Suppressor macrophage treated with lipopolysaccharide for 1 hour (primary cell): ENCODE results near the gene ANKRD33B.
A peak's percentile ranks its signal among the peaks of the same experiment; 100 is the strongest.
"Not testable (repeated sequence)": the region's sequence is repeated elsewhere in the genome, so short reads cannot be mapped to it uniquely, and the experiment has no call there.

Source experiments
- DNase-seq, 3 donors: peaks; one replicate each; pipeline ENCODE4 v3.0.0-alpha.2; 2020 to 2022

The ANKRD33B gene

DNA sequence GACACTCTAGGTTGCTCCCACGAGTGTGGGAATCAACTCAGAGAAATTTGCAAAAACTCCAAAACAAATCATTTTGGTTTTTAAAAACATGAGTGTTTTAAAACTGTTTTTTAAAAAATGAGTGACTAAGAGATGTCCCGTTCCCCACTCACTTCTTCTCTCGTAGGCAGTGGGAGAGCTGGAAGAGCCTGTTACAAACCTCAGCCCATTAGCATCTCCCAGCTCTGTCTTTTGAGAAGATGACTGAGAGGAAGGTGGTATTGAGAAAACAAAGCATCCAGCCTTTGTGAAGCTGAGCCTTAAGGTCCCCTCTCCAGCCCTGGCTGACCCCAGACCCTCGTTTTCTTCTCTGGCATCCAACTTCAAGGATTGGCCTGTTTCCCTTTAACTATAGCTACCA is 4.7 kb upstream of the ANKRD33B start:
- DNase-seq: no peak

DNA sequence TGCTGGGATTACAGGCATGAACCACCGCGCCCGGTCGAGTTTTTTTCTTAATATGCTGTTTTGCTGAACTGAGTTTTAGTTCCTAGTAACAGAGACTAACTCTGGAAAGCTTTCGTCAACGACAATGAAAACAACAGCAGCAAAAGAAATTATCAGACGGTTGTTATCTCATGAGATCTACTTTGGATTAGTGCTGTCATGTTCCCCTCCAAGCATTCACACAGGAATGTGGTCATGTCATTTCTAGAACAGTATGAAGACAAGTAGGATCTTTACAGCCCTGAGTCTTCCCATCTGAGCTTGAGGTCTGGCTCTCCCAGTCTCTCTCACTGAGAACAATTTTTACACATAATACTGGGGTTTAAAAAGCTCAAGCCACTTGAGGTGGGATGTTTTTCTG is 4.0 kb upstream of the ANKRD33B start:
- DNase-seq: no peak

- DNase-seq: peak; percentile 58 to 76 (median 71)
Measured at GRCh38 chr5:10562201-10563109, 1.4 kb upstream of the ANKRD33B start.

DNA sequence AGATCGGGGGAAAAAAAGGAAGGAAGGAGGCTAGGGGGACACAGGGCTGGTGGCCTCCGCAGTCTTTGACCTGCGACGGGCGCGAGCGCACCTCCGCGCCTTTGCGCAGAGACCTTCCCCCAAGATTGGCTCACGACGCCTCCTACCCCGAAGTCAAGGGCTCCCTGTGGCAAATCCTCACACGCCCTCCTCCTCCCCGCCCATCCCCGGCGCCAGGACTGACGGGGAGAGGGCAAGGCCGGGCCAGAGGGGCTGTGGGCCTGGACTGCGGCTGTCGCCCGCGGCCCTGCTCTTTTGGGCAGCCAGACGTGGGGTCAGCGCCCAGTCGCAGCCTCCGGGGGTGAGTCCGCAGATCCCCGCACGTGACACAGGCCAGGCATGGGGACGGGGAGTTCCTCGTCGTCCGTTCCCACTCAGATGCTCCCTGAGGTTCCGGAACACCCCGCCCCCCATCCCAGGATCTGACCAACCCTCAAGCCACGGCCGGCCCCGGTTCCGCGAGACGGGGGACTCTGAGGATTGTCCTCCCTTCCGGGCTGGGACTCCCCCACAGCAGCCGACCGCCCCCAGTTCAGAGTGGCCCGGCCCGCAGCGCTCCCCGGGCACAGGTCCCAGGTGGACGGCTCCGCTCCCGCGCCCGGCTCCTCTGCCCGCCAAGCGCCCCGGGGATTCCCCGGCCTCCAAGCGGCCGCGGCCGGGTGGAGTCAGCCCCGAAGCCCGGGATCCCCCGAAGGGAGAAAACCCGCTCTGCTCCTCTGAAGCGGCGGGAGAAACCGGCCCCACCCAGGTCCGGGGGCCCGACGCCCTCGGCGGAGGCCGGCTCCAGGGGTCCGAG is 543 bp upstream of the ANKRD33B start:
- DNase-seq: peak; percentile 85 to 94 (median 86)

- peak; percentile 51 to 76 (median 63) for DNase-seq
Measured at GRCh38 chr5:10564838-10565784, 1.2 kb downstream of the ANKRD33B start.

GRCh38 chr5:10565785-10566542 is 2.1 kb downstream of the ANKRD33B start:
- no peak for DNase-seq

GRCh38 chr5:10566543-10567068 is 2.7 kb downstream of the ANKRD33B start:
- DNase-seq: no peak

- DNase-seq: no peak
Measured at GRCh38 chr5:10567121-10567591, 3.3 kb downstream of the ANKRD33B start.

DNA sequence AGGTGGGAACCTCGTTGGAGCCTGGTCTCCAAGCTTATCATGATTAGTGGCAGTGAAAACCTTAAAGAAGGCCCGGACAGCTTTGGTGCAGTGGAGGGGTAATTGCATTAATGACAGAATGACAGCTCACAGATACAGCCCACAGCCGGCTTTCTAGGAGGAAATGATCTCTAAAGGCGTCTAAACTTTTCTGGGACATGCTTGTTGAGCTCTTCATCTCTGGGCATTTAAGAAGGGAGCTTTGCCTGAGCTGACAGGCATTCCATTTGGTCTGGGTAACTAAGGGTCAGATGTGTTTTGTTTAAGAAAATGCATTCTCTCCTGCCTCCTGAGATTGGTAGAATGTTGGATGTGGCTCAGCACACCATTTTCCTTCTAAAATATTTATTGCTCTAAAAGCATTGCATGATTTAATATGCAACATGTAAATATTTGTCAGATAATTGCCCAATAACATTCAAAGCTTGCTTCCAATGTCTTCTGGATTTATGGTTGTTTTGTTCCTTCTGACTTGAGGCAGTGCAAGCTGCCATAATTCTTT is 4.0 kb downstream of the ANKRD33B start:
- no peak for DNase-seq

- DNase-seq: not testable (repeated sequence)
Measured at GRCh38 chr5:10570540-10570939, 6.7 kb downstream of the ANKRD33B start.

- no peak for DNase-seq
Measured at GRCh38 chr5:10572451-10572850, 8.6 kb downstream of the ANKRD33B start.

DNA sequence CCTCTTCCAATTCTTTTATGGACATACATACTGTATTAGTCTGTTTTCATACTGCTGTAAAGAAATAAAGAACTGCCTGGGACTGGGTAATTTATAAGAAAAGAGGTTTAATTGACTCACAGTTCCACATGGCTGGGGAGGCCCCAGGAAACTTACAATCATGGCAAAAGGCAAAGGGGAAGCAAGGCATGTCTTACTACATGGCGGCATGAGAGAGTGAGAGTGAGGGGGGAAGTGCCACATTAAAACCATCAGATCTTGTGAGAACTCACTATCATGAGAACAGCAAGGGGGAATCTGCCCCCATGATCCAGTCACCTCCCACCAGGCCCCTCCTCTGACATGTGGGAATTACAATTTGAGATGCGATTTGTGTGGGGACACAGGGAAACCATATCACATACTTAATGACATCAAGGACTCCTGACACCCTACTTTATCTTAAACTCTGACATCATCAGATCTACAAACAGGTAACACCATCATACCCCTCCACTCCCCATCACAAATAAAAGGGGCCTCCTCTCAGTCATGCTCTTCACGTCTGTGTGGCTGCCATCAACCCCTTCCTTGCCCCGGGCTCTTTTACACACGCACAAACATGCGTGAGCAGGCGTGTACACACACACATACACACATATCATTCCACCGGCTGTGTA is 9.7 kb downstream of the ANKRD33B start:
- peak; percentile 76 to 81 (median 78) for DNase-seq

GRCh38 chr5:10574879-10575278 is 11.0 kb downstream of the ANKRD33B start:
- not testable (repeated sequence) for DNase-seq

- peak in 1 of 3 donors; percentile 31 for DNase-seq
Measured at GRCh38 chr5:10576121-10576789, 12.4 kb downstream of the ANKRD33B start.

- peak; percentile 78 to 81 (median 80) for DNase-seq
Measured at GRCh38 chr5:10576790-10577189, 12.9 kb downstream of the ANKRD33B start.

DNA sequence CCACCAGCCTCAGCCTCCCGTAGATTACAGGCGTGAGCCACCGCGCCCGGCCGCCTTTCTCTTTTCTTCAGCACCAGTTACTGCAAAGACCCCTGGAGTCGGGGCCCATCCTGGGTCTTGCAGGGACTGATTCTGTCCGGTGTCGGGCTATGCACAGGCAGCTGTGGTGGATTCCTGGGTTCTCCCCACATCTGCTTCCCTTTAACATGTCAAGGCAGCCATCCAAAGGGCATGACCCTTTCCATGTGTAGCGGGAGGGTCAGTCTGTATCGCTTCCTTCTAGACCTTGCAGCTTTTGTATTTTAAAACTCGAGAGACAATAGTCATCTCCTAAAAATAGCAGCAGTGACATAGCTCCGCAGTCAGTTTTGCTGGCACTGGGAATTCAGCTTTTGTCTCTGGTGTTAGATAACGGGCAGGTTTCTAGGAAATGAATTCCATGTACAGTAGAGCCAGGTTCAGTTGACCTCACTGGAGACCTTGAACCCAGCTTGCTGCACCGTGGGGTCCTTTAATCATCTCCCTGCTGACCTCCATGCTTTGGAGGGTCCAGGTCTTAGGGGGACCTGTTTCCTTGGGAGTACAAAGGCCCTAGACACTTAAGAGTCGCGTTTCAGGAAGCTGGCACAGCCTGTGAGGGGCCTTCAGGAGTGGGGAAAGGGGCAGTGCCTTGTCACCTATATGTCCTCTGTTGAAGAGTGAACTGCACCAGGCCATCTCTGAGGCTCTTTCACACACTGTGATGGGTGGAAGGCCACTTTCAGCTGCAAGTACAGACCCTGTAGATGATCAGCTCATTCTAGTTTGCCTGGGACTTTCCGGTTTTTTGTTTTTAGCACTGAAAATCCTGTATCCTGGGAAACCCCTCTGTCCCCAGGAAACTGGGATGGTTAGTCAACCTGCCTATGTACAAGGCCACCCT is 13.8 kb downstream of the ANKRD33B start:
- DNase-seq: peak; percentile 84 to 95 (median 92)

- no peak for DNase-seq
Measured at GRCh38 chr5:10578293-10578665, 14.4 kb downstream of the ANKRD33B start.

DNA sequence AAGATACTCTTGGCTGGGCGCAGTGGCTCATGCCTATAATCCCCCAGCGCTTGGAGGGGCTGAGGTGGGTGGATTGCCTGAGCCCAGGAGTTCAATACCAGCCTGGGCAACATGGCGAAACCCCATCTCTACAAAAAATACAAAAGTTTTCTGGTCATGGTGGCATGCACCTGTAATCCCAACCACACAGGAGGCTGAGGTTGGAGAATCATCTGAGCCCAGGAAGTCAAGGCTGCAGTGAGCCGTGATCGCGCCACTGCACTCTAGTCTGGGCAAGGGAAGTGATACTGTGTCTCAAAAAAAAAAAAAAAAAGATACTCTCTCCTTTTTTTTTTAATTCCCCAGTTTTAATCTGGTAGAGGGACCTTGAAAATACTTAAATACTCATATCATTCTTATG is 15.0 kb downstream of the ANKRD33B start:
- DNase-seq: peak; percentile 30 to 45 (median 42)
